Thoracic aorta (tissue), 2 donors: ENCODE results near the gene ELOVL6. TPM values are rescaled to one million over a fixed set of nuclear protein-coding genes. Genes with fewer than 3 reads are reported as not detected.

Experiments used
- ATAC-seq: fragments of 150-250 bp; one replicate; pipeline ENCODE4 v1.8.0; 2017; ENCODE audit warnings: low read depth; ENCODE audit not compliant: insufficient number of reproducible peaks, low FRiP score
- DNase-seq: peaks from one replicate; pipeline ENCODE4 v3.0.0-alpha.2; 2020; ENCODE audit warnings: low spot score
- H3K27ac ChIP-seq, 2 donors: fragments of 200-600 bp; sonication (generic); 1 replicate in 1 of 2; 2 replicates in 1 of 2; pipeline ENCODE4 v1.5.1; 2016; ENCODE audit warnings: mild to moderate bottlenecking in 2 of 2, moderate library complexity in 2 of 2
- H3K27me3 ChIP-seq: fragments of 200-600 bp; sonication (generic); replicated peaks from 2 replicates; pipeline ENCODE4 v1.6.0; 2016; ENCODE audit warnings: mild to moderate bottlenecking; ENCODE audit not compliant: insufficient read depth
- H3K36me3 ChIP-seq: fragments of 200-600 bp; sonication (generic); one replicate; pipeline ENCODE4 v1.5.1; 2016
- H3K4me1 ChIP-seq, 2 donors: fragments of 200-600 bp; sonication (generic); 1 replicate in 1 of 2; 2 replicates in 1 of 2; pipeline versions ENCODE4 v1.5.1 to v1.6.0; 2016; ENCODE audit warnings: low read depth in 2 of 2, mild to moderate bottlenecking in 1 of 2; ENCODE audit not compliant: control insufficient read depth in 1 of 2
- H3K4me3 ChIP-seq: fragments of 200-600 bp; sonication (generic); 2 replicates; pipeline ENCODE4 v1.5.1; 2016; ENCODE audit warnings: mild to moderate bottlenecking
- H3K9me3 ChIP-seq: fragments of 200-600 bp; sonication (generic); 2 replicates; pipeline ENCODE4 v1.5.1; 2016
- total RNA-seq, 2 donors: library from RNA; depleted of rRNA; stranded (reverse); fragments of >200 nt; gene quantifications; one replicate each; pipeline versions ENCODE4 v1.1.0 to v1.2.3, GENCODE V29; 2016
- TF ChIP-seq, protein P1 (sequence below): fragments of 200-600 bp; sonication (generic); IDR thresholded peaks from one replicate; pipeline ENCODE4 v1.5.1; 2019; ENCODE audit warnings: antibody characterized with exemption

Gene ELOVL6
- total RNA-seq, 2 donors from 2014 or later, result 1.5 to 2.7 TPM

GRCh38 chr4:110128472-110128919, 69.9 kb downstream of the ELOVL6 start:
- DNase-seq, result no peak
- Histone ChIP-seq H3K4me1 (no peaks in the 10 kb centered on the region), H3K36me3 (no peaks in the 10 kb centered on the region), H3K27ac (no peak overlapping the region), H3K4me3 (no peak overlapping the region), H3K27me3 (no peaks in the 10 kb centered on the region), H3K9me3 (no peaks in the 10 kb centered on the region)
- no peak for ATAC-seq
- TF ChIP-seq, protein P1, sequence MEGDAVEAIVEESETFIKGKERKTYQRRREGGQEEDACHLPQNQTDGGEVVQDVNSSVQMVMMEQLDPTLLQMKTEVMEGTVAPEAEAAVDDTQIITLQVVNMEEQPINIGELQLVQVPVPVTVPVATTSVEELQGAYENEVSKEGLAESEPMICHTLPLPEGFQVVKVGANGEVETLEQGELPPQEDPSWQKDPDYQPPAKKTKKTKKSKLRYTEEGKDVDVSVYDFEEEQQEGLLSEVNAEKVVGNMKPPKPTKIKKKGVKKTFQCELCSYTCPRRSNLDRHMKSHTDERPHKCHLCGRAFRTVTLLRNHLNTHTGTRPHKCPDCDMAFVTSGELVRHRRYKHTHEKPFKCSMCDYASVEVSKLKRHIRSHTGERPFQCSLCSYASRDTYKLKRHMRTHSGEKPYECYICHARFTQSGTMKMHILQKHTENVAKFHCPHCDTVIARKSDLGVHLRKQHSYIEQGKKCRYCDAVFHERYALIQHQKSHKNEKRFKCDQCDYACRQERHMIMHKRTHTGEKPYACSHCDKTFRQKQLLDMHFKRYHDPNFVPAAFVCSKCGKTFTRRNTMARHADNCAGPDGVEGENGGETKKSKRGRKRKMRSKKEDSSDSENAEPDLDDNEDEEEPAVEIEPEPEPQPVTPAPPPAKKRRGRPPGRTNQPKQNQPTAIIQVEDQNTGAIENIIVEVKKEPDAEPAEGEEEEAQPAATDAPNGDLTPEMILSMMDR, result no peak

DNA sequence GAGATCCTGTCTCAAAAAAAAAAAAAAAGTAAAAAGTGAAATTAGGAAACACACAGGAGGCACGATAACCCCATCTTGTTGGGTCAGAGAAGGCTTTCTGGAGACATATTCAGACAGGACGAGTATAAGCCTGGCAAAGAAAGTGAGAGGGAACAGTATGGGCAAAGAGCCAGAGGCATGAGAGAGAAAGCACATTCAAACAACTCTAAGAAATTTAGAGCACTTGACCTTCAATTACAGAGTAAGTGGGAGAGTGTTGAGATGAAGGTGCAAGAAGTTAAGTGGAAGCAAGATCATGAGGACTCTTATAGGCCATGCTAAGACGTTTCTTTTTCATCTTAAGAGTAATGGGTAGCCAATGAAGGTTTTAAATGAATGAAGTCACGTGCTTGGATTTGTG, 70.4 kb downstream of the ELOVL6 start:
- DNase-seq, result no peak
- no peak for ATAC-seq
- H3K27me3 ChIP-seq, result no peaks in the 10 kb centered on the region
- H3K9me3 ChIP-seq, result no peaks in the 10 kb centered on the region
- H3K4me1 ChIP-seq, result no peaks in the 10 kb centered on the region
- no peak overlapping the region for H3K27ac ChIP-seq
- TF ChIP-seq, protein P1, result no peak
- no peak overlapping the region for H3K4me3 ChIP-seq
- no peaks in the 10 kb centered on the region for H3K36me3 ChIP-seq

DNA sequence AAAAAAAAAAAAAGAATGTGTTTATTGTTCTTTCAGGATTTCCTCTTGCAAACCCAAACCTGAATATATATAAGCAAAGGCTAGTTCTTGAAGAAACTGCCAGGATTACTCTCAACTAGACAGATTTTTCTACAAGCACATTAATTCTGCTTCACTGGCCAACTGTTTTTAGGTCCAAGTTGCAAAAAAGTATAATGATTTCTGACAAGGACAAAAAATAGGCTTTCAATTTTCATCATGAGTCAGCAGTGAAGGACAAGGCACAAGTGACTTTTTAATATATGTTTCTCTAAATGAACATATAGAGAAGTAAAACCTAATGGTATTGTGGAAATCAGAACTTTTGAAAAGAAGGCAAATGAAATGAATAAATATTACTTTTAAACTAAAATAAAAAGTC, 73.7 kb downstream of the ELOVL6 start:
- Histone ChIP-seq H3K9me3 (no peaks in the 10 kb centered on the region), H3K27me3 (no peaks in the 10 kb centered on the region), H3K4me1 (no peaks in the 10 kb centered on the region), H3K27ac (no peak overlapping the region), H3K4me3 (no peak overlapping the region), H3K36me3 (no peaks in the 10 kb centered on the region)
- TF ChIP-seq, protein P1, result no peak
- DNase-seq, result no peak
- no peak for ATAC-seq

DNA sequence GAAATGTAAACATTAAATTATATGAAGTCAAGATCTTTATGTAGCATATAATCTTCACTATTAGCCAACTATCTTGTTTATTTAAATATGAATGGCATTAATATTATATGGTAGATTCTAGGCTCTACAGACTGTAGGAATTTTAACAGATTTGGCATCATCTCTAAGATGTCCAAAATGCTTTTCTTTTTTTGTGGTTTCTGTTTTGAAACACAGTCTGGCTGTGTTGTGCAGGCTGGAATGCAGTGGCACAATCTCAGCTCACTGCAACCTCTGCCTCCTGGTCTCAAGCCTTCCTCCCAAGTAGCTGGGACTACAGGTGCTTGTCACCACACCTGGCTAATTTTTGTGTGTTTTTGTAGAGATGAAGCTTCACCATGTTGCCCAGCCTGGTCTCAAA, 76.2 kb downstream of the ELOVL6 start:
- Histone ChIP-seq H3K9me3 (no peaks in the 10 kb centered on the region), H3K4me3 (no peak overlapping the region), H3K27ac (no peak overlapping the region), H3K4me1 (no peaks in the 10 kb centered on the region), H3K27me3 (no peaks in the 10 kb centered on the region), H3K36me3 (no peaks in the 10 kb centered on the region)
- TF ChIP-seq, protein P1, result no peak
- ATAC-seq (no peak), DNase-seq (no peak)

DNA sequence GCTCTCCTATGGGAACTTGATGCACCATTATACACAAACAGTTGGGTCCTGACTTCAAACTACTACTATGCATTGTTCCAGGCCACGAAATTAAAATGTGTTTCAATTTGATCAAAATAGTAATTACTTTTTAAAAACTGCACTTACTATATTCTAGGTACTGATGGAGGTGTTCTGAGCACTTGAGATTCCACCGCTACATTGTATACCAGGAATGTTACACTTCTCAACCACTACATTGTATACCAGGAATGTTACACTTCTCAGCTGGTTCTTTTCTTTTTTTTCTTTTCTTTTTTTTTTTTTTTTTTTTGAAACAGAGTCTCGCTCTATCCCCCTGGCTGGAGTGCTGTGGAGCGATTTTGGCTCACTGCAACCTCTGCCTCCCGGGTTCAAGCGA, 77.9 kb downstream of the ELOVL6 start:
- ATAC-seq (no peak), DNase-seq (no peak)
- H3K4me1 ChIP-seq, result no peaks in the 10 kb centered on the region
- no peaks in the 10 kb centered on the region for H3K36me3 ChIP-seq
- no peak overlapping the region for H3K4me3 ChIP-seq
- H3K27me3 ChIP-seq, result no peaks in the 10 kb centered on the region
- H3K27ac ChIP-seq, result no peak overlapping the region
- no peaks in the 10 kb centered on the region for H3K9me3 ChIP-seq
- TF ChIP-seq, protein P1, result no peak
